Adrenal gland (tissue), 5 donors: ENCODE measurements around the gene PLK4.

Experiments
- POLR2A ChIP-seq, 2 donors: fragments of 450-650 bp; IDR thresholded peaks; one replicate each; pipeline ENCODE4 v1.6.1; 2017; ENCODE audit warnings: antibody characterized with exemption in 2 of 2, mild to moderate bottlenecking in 2 of 2, moderate library complexity in 1 of 2
- TF ChIP-seq, protein P1 (sequence below), 6 experiments: fragments of 450-650 bp in 4 of 6; fragments of 200-600 bp in 2 of 6; sonication (generic) in 1 of 6; IDR thresholded peaks; 1 replicate in 5 of 6; 2 replicates in 1 of 6; pipeline versions ENCODE4 v1.5.1 to v1.8.0; 2016 to 2021; ENCODE audit warnings: antibody characterized with exemption in 6 of 6, mild to moderate bottlenecking in 2 of 6, moderate library complexity in 1 of 6
- donor health status: DM: no; HTN: no; CAD: no.

DNA sequence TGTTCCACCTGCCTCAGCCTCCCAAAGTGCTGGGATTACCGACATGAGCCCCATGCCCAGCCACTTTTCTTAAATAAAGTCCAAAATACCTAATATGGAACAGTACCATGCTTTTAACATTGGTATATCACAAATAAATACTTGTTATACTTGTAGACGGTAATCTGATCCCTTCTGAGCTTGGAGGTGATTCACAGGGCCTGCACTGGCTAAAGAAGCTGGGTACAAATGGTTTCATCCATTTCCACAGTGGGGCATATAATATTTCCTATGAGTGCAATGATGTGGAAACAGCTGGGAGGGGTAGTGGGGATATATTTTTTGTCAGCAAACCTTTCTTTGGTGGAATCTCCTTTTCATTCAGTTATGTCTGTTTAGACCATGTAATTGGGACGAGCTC is 35.8 kb downstream of the PLK4 start:
- TF ChIP-seq, protein P1, sequence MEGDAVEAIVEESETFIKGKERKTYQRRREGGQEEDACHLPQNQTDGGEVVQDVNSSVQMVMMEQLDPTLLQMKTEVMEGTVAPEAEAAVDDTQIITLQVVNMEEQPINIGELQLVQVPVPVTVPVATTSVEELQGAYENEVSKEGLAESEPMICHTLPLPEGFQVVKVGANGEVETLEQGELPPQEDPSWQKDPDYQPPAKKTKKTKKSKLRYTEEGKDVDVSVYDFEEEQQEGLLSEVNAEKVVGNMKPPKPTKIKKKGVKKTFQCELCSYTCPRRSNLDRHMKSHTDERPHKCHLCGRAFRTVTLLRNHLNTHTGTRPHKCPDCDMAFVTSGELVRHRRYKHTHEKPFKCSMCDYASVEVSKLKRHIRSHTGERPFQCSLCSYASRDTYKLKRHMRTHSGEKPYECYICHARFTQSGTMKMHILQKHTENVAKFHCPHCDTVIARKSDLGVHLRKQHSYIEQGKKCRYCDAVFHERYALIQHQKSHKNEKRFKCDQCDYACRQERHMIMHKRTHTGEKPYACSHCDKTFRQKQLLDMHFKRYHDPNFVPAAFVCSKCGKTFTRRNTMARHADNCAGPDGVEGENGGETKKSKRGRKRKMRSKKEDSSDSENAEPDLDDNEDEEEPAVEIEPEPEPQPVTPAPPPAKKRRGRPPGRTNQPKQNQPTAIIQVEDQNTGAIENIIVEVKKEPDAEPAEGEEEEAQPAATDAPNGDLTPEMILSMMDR (IDR thresholded peaks at IDR 0.05) = no peak
- no peak for TF ChIP-seq POLR2A (IDR thresholded peaks at IDR 0.05)
